ENCODE measurements around the gene SH2D2A.
"Not testable (repeated sequence)": the region's sequence is repeated elsewhere in the genome, so short reads cannot be mapped to it uniquely, and the experiment has no call there.

SH2D2A gene

DNA sequence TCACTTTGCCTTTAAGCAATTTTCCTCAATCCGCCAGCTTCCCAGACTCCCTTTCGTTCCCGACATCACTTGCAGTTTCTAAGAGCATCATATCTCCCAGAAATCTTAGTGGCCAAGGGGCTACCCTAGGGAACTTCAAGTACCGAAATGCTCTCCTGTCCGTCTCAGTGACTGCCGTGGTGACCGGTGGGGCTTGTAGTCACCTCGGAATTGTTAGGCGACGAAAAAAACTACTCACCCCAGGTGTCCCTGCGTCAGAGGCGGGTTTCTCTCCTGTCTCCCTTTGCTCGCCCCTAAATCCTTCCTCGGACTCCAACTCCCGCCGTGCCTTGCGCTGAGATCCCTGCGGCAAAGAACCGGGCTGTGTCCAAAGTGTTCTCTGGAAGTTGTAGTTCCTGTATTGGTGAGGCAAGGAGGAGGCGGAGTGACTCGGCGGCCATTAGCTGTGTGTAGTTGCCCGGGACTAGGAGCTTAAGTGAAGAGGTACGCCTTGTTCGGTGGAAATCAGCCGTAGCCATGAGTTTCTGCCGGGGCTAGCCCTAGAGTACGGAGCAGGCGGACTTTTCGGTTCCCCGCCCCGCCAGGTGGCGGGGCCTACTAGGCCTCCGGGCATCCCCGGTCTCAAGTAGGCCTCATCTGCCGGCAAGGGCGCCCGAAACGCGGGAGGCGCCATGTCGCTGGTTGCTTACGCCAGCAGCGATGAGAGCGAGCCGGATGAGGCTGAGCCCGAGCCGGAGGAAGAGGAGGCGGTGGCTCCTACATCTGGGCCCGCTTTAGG is 49.4 kb downstream of the SH2D2A start, which contains the start of gene PRCC:
TSS of gene PRCC (plus strand) at position 435 of the 778 bp plus-strand sequence. CDS start at position 672, 237 bp downstream.
- peak within 1 kb of the TSS; percentile 74 for H3K27ac ChIP-seq (ENCODE audit: low read depth, low read length, poor library complexity, severe bottlenecking)
- H4K20me1 ChIP-seq (ENCODE audit: insufficient read depth, low read length) = no peaks in the 10 kb centered on the region
- H3F3A ChIP-seq (ENCODE audit: insufficient read depth, low read length) = no peaks in the 10 kb centered on the region
- peak within 1 kb of the TSS; percentile 96 for H3K9ac ChIP-seq (ENCODE audit: low read length)
- peaks cover 29% of the 10 kb centered on the region for H3K4me1 ChIP-seq (ENCODE audit: insufficient read depth, low read length, severe bottlenecking)
- no peaks in the 10 kb centered on the region for H3K9me3 ChIP-seq (ENCODE audit: low read length)
- TF ChIP-seq EZH2 (IDR thresholded peaks at IDR 0.05; ENCODE audit: borderline replicate concordance, low read length) = no peak
- TF ChIP-seq, protein P1, sequence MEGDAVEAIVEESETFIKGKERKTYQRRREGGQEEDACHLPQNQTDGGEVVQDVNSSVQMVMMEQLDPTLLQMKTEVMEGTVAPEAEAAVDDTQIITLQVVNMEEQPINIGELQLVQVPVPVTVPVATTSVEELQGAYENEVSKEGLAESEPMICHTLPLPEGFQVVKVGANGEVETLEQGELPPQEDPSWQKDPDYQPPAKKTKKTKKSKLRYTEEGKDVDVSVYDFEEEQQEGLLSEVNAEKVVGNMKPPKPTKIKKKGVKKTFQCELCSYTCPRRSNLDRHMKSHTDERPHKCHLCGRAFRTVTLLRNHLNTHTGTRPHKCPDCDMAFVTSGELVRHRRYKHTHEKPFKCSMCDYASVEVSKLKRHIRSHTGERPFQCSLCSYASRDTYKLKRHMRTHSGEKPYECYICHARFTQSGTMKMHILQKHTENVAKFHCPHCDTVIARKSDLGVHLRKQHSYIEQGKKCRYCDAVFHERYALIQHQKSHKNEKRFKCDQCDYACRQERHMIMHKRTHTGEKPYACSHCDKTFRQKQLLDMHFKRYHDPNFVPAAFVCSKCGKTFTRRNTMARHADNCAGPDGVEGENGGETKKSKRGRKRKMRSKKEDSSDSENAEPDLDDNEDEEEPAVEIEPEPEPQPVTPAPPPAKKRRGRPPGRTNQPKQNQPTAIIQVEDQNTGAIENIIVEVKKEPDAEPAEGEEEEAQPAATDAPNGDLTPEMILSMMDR (IDR thresholded peaks at IDR 0.05; ENCODE audit: low read length) = no peak
- H3K36me3 ChIP-seq (ENCODE audit: insufficient read depth, low read length) = peaks cover 24% of the 10 kb centered on the region
- no peaks in the 10 kb centered on the region for H3K27me3 ChIP-seq (ENCODE audit: insufficient read depth, low read length)
- peak within 1 kb of the TSS; percentile 56; the same call in 1 of the 2 replicates for H2AFZ ChIP-seq (ENCODE audit: low read length)
- H3K9me2 ChIP-seq (ENCODE audit: low read depth, low read length) = no peaks in the 10 kb centered on the region
- peak within 1 kb of the TSS; percentile 91 for H3K4me2 ChIP-seq (ENCODE audit: low read length)
- H3K4me3 ChIP-seq (ENCODE audit: low read depth, low read length, poor library complexity, severe bottlenecking) = peak within 1 kb of the TSS; percentile 90
- H3K79me2 ChIP-seq (ENCODE audit: insufficient read depth, low read length) = peaks cover 42% of the 10 kb centered on the region

DNA sequence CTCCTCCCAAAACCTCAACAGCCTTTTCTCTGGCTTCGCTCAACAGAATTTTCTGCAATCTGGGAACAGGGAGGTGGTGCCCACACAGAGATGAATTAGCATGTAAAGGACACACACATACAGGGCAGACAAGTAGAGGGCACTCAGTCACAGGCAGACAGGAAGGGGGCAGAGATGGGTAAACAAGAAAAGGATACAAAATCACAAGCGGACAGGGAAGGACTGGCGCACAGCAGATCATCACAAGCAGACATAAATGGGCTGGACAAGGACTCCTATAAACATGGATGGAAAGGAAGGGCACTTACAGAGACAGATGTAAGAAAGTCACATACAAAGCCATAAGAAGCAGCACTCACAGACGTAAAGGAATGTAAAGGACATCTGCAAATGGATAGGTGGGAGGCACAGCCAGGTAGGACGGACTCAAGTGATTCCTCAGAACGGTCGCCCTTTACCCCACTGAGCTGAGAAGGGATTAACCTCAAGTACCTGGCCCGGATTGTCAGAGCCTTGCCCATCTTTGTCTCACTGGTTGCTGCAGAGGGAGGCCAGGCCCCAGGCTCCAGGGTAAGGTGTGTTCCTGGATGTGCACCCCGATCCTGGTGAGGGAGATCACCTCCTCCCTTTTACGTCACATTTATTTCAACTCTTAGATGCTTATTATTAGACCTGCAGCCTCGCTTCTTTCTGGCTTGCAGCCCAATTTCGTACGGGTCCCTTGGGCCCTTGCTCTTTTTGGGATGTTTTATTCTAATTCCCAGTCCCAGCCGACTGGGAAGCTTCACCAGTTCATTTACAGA is 50.1 kb downstream of the SH2D2A start:
- peaks cover 29% of the 10 kb centered on the region for H3K4me1 ChIP-seq (ENCODE audit: insufficient read depth, low read length, severe bottlenecking)
- H3K27ac ChIP-seq (ENCODE audit: low read depth, low read length, poor library complexity, severe bottlenecking) = peak overlapping the region; percentile 30

DNA sequence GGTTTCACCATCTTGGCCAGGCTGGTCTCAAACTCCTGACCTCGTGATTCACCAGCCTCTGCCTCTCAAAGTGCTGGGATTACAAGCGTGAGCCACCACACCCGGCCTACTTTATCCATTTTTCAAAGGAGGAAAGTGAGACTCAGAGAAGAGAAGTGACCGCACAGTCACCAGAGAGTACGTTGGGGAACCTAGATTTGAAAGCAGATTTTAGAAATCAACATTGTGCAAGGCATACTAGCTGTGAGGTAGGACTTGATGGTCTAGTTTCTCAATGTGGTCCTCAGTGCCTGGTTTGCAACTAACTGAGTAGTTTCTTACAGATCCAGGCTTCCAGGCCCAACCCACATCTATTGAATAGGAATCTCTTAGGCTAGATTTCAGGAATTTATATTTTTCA is 51.0 kb downstream of the SH2D2A start:
- Histone ChIP-seq H2AFZ (ENCODE audit: low read length) (no peak overlapping the region), H3K9me3 (ENCODE audit: low read length) (no peaks in the 10 kb centered on the region), H3K27me3 (ENCODE audit: insufficient read depth, low read length) (no peaks in the 10 kb centered on the region), H3K9me2 (ENCODE audit: low read depth, low read length) (no peaks in the 10 kb centered on the region), H3K4me3 (ENCODE audit: low read depth, low read length, poor library complexity, severe bottlenecking) (no peak overlapping the region), H4K20me1 (ENCODE audit: insufficient read depth, low read length) (no peaks in the 10 kb centered on the region), H3F3A (ENCODE audit: insufficient read depth, low read length) (no peaks in the 10 kb centered on the region), H3K4me2 (ENCODE audit: low read length) (no peak overlapping the region; the same call in 1 of the 2 replicates), H3K79me2 (ENCODE audit: insufficient read depth, low read length) (peaks cover 26% of the 10 kb centered on the region), H3K4me1 (ENCODE audit: insufficient read depth, low read length, severe bottlenecking) (peaks cover 29% of the 10 kb centered on the region), H3K27ac (ENCODE audit: low read depth, low read length, poor library complexity, severe bottlenecking) (no peak overlapping the region), H3K36me3 (ENCODE audit: insufficient read depth, low read length) (peaks cover 17% of the 10 kb centered on the region), H3K9ac (ENCODE audit: low read length) (no peak overlapping the region)
- no peak for TF ChIP-seq EZH2 (IDR thresholded peaks at IDR 0.05; ENCODE audit: borderline replicate concordance, low read length)
- TF ChIP-seq, protein P1 (IDR thresholded peaks at IDR 0.05; ENCODE audit: low read length) = no peak

More for the DNA sequence above, 50.1 kb downstream of the SH2D2A start:
- no peaks in the 10 kb centered on the region for H3K27me3 ChIP-seq (ENCODE audit: insufficient read depth, low read length)
- H3K4me2 ChIP-seq (ENCODE audit: low read length) = peak overlapping the region; percentile 91
- TF ChIP-seq EZH2 (IDR thresholded peaks at IDR 0.05; ENCODE audit: borderline replicate concordance, low read length) = no peak
- TF ChIP-seq, protein P1 (IDR thresholded peaks at IDR 0.05; ENCODE audit: low read length) = no peak; the same call in 1 of the 2 replicates
- H4K20me1 ChIP-seq (ENCODE audit: insufficient read depth, low read length) = no peaks in the 10 kb centered on the region
- peaks cover 34% of the 10 kb centered on the region for H3K79me2 ChIP-seq (ENCODE audit: insufficient read depth, low read length)
- peak overlapping the region; percentile 89 for H3K9ac ChIP-seq (ENCODE audit: low read length)
- no peaks in the 10 kb centered on the region for H3K9me3 ChIP-seq (ENCODE audit: low read length)
- no peaks in the 10 kb centered on the region for H3K9me2 ChIP-seq (ENCODE audit: low read depth, low read length)
- H3K4me3 ChIP-seq (ENCODE audit: low read depth, low read length, poor library complexity, severe bottlenecking) = peak overlapping the region; percentile 90
- H3F3A ChIP-seq (ENCODE audit: insufficient read depth, low read length) = no peaks in the 10 kb centered on the region
- H3K36me3 ChIP-seq (ENCODE audit: insufficient read depth, low read length) = peaks cover 24% of the 10 kb centered on the region
- peak overlapping the region; percentile 56; the same call in 1 of the 2 replicates for H2AFZ ChIP-seq (ENCODE audit: low read length)

DNA sequence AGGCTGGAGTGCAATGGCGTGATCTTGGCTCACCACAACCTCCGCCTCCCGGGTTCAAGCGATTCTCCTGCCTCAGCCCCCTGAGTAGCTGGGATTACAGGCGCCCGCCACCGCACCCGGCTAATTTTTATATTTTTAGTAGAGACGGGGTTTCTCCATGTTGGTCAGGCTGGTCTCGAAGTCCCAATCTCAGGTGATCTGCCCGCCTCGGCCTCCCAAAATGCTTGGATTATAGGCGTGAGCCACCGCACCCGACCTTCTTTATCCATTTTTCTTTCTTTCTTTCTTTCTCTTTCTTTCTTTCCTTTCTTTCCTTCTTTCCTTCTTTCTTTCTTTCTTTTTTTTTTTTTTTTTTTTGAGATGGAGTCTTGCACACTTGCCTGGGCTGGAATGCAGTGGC is 51.5 kb downstream of the SH2D2A start:
- not testable (repeated sequence) for H3K9me2 ChIP-seq (ENCODE audit: low read depth, low read length); H3K27me3 ChIP-seq (ENCODE audit: insufficient read depth, low read length); H3K4me2 ChIP-seq (ENCODE audit: low read length); H3K27ac ChIP-seq (ENCODE audit: low read depth, low read length, poor library complexity, severe bottlenecking); H4K20me1 ChIP-seq (ENCODE audit: insufficient read depth, low read length); H3F3A ChIP-seq (ENCODE audit: insufficient read depth, low read length); H2AFZ ChIP-seq (ENCODE audit: low read length); H3K9ac ChIP-seq (ENCODE audit: low read length); H3K4me3 ChIP-seq (ENCODE audit: low read depth, low read length, poor library complexity, severe bottlenecking); H3K9me3 ChIP-seq (ENCODE audit: low read length)
- Histone ChIP-seq H3K4me1 (ENCODE audit: insufficient read depth, low read length, severe bottlenecking) (peaks cover 29% of the 10 kb centered on the region), H3K79me2 (ENCODE audit: insufficient read depth, low read length) (peaks cover 21% of the 10 kb centered on the region), H3K36me3 (ENCODE audit: insufficient read depth, low read length) (peaks cover 12% of the 10 kb centered on the region; the same call in 1 of the 2 replicates)
